Astrocyte of the cerebellum (primary cell): ENCODE measurements around the gene MTHFR.

ENCODE experiments used
- DNase-seq: peaks from one replicate; pipeline ENCODE4 v3.0.0-alpha.2; 2011; ENCODE audit warnings: low read depth
- H3K4me3 ChIP-seq: 2 replicates; pipeline ENCODE4 v1.5.1; 2011; ENCODE audit warnings: mild to moderate bottlenecking, low read depth, low read length, moderate library complexity
- CTCF ChIP-seq: IDR thresholded peaks from 2 replicates; pipeline ENCODE4 v1.5.1; 2012; ENCODE audit warnings: low read length, low read depth, moderate library complexity, mild to moderate bottlenecking; ENCODE audit errors: missing control alignments
- in situ Hi-C: cut with HindIII; loops from 2 replicates; pipeline ENCODE4 v1.10.0; 2017; ENCODE audit warnings: low sequenced_read_pairs

The MTHFR gene

GRCh38 chr1:11767922-11768704 is 37.7 kb downstream of the MTHFR start:
- H3K4me3 ChIP-seq = no peak overlapping the region
- no peak for TF ChIP-seq CTCF
- in situ Hi-C loops = no loop called here
- DNase-seq = no peak

- no peak overlapping the region for H3K4me3 ChIP-seq
- TF ChIP-seq CTCF = no peak
- in situ Hi-C loops = no loop called here
- DNase-seq = no peak
Measured at GRCh38 chr1:11766429-11766776, 39.4 kb downstream of the MTHFR start.

DNA sequence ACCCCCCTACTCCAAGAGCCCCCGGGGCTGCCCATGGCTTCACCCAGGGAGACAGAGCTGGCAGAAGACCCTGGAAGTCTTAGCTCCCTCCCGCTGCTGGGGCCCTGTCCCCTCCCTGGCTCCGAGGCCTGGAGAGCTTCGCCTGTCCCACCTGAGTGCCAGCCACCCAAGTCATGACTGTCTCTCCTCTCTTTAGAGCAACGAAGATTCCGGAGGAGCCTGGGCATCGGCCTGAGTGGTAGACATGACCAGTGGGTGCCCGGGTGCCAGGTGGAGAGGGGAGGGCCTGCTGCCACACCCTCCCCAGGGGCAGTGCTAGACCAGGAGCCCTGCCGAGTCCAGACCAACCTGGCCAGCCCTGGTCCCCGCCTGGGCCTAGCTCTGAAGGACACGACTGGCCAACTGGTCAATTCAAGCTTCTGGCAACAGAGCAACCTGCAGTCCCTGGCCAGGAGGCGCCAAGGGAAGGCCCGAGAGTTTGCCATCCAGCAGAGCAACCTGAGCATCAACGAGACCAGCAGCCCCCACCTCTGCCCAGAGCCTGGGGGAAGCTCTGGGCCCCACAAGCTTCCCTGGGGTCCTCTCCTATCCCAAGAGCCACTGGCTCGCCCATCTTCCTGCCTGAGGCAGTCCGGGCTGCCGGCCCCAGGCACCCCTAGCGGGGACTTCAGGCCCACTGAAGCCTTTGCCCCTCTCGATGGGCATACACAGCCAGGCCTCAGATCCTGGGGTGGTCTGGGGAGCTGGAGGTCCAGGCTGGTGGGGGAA is 39.9 kb downstream of the MTHFR start:
- DNase-seq = no peak
- no peak overlapping the region for H3K4me3 ChIP-seq
- no peak for TF ChIP-seq CTCF
- in situ Hi-C loops = no loop called here

DNA sequence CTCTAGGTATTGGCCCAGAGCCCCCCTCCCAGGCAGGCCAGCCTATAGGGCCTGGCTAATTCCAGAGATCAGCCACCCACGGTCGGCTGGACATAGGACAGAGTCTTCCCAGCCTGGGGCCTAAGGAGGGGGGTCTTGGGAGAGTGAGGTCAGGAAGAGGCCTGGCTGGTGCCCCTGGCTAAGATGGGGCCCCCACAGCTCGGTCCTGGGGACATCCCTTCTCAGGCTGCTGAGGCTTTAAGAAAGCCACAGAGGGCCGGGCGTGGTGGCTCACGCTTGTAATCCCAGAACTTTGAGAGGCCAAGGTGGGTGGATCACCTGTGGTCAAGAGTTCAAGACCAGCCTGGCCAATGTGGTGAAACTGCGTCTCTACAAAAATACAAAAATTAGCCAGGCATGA is 41.2 kb downstream of the MTHFR start:
- no peak for DNase-seq
- in situ Hi-C loops = no loop called here
- TF ChIP-seq CTCF = no peak
- no peak overlapping the region for H3K4me3 ChIP-seq

DNA sequence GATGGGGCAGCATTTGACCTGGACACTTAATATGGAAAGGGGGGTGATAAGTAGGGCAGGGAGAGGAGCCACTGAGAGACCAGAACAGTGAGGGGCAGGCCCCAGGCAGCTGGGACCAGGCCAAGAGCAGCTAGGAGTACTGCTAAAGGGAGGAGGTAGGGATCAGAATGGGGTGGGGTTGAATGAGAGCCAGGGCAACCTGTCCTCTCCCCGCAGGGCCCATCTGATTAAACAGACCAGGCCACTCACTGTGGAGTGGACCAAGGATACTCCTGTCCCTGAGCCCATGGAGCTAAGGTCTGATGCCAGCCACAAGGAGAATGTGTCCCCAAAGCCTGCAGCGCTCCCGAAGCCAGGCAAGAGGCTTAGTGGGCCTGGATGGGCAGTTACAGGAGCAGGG is 41.6 kb downstream of the MTHFR start:
- in situ Hi-C loops = no loop called here
- DNase-seq = no peak
- no peak overlapping the region for H3K4me3 ChIP-seq
- TF ChIP-seq CTCF = no peak

GRCh38 chr1:11761988-11762406 is 43.8 kb downstream of the MTHFR start, which contains the start of gene C1orf167:
Gene C1orf167 (plus strand): TSS chr1:11762193. CDS start chr1:11764401, 2,208 bp downstream.
- TF ChIP-seq CTCF = no peak
- no peak for DNase-seq
- no peak within 1 kb of the TSS for H3K4me3 ChIP-seq
- in situ Hi-C loops = no loop called here
